Measurements from ENCODE around the gene C12orf75.

DNA sequence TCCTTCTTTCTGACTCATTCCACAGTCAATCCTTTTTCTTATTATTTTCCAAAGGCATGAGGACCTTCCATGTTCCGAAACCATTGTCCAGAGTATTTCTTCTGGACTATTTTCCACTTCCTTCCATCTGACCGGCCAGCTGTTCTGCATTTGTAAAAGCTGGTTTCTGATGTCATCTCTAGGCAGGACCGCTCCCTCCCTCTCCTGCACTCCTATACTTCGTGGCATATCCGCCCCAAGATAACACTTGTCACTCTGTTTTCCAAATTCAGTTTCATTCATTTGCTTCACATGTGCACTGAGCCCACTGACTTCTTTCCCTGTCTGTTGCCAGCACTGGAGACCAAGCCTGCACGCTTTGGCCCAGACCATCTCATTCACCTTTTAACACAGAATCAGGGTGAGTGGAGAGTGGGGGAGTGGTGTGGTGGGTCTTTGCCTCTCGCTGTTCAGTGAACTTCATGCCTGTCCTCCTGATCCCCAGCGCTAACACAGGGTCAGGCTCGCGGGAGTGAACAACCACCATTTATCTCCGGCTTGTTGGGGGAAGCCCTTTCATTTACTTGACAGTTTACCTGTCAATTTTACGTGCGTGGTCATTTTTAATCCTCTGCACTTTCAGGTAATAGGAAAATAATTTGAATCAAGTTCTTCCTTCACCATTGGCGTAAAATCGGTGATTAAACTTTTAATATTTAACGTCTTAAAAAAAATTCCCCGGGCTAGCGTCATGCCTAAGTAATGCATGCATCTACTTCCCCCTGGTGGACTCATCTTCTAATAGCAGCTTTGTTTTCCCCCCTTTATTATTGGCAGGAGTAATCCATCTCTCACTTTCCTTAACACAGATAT is 52.5 kb downstream of the C12orf75 start:
- TF ChIP-seq, protein P1, sequence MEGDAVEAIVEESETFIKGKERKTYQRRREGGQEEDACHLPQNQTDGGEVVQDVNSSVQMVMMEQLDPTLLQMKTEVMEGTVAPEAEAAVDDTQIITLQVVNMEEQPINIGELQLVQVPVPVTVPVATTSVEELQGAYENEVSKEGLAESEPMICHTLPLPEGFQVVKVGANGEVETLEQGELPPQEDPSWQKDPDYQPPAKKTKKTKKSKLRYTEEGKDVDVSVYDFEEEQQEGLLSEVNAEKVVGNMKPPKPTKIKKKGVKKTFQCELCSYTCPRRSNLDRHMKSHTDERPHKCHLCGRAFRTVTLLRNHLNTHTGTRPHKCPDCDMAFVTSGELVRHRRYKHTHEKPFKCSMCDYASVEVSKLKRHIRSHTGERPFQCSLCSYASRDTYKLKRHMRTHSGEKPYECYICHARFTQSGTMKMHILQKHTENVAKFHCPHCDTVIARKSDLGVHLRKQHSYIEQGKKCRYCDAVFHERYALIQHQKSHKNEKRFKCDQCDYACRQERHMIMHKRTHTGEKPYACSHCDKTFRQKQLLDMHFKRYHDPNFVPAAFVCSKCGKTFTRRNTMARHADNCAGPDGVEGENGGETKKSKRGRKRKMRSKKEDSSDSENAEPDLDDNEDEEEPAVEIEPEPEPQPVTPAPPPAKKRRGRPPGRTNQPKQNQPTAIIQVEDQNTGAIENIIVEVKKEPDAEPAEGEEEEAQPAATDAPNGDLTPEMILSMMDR (conservative IDR thresholded peaks at IDR 0.05): peak; percentile 82
- no peak for TF ChIP-seq ZFX (IDR thresholded peaks at IDR 0.05)
